GM12878 (cell line): ENCODE results near the gene SBF1. TPM values are rescaled to one million over a fixed set of nuclear protein-coding genes. Genes with fewer than 3 reads are reported as not detected.
"Not testable (repeated sequence)": the region's sequence is repeated elsewhere in the genome, so short reads cannot be mapped to it uniquely, and the experiment has no call there.

ENCODE experiments used
- ATAC-seq: fragments of 200-7000 bp; cut with Tn5 transposase; 3 replicates; pipeline ENCODE4 v1.9.1; 2020; ENCODE audit warnings: mild to moderate bottlenecking, moderate library complexity
- BruUV-seq: library from RNA; stranded (reverse); fragments of 400-500 nt; replicated peaks from 2 replicates; lab custom pipeline; 2021; lab: Mats Ljungman, UMichigan
- CTCF ChIA-PET: fragments of 300-600 bp; sonication (Branson Sonifier 250); formaldehyde crosslinking; extraction: SDS; loops from one replicate; lab custom pipeline; 2021; ENCODE audit warnings: inconsistent platforms; lab: Yijun Ruan, JAX
- POLR2A ChIA-PET: fragments of 350-600 bp; formaldehyde crosslinking; extraction: SDS; loops from one replicate; lab custom pipeline; 2021; ENCODE audit warnings: inconsistent platforms; lab: Charles Lee
- RAD21 ChIA-PET: fragments of 300-600 bp; sonication (Branson Sonifier 250); formaldehyde crosslinking; loops from one replicate; lab custom pipeline; 2023; ENCODE audit warnings: antibody characterized with exemption; ENCODE audit not compliant: unreplicated experiment; lab: Charles Lee
- SMC1A ChIA-PET: fragments of 300-600 bp; sonication (Branson Sonifier 250); formaldehyde crosslinking; loops from one replicate; lab custom pipeline; 2023; ENCODE audit not compliant: unreplicated experiment, uncharacterized antibody; lab: Charles Lee
- DNase-seq: peaks from one replicate; pipeline ENCODE4 v3.0.0-alpha.2; 2011; ENCODE audit warnings: low read depth, low spot score
- FAIRE-seq: peaks from 3 replicates; lab custom pipeline; 2011; peaks lifted over from hg19 to GRCh38; lab: Jason Lieb, UNC
- H2AFZ ChIP-seq: 2 replicates; pipeline ENCODE4 v1.6.0; 2011; ENCODE audit warnings: low read depth, low read length, control low read depth; ENCODE audit not compliant: control insufficient read depth
- H3K27ac ChIP-seq: 2 replicates; pipeline ENCODE4 v1.5.1; 2011; ENCODE audit warnings: control low read depth; ENCODE audit not compliant: control insufficient read depth, insufficient read depth
- H3K27me3 ChIP-seq, 2 experiments: replicated peaks in 1 of 2; 2 replicates each; pipeline versions ENCODE4 v1.6.0 to v1.6.1; 2011; ENCODE audit warnings: low read length in 1 of 2; ENCODE audit not compliant: control insufficient read depth in 2 of 2, insufficient read depth in 2 of 2
- H3K36me3 ChIP-seq, 2 experiments: 2 replicates each; pipeline ENCODE4 v1.5.1; 2011; ENCODE audit warnings: low read length in 1 of 2; ENCODE audit not compliant: control insufficient read depth in 2 of 2, insufficient read depth in 2 of 2
- H3K4me1 ChIP-seq: 2 replicates; pipeline ENCODE4 v1.6.1; 2011; ENCODE audit warnings: mild to moderate bottlenecking, low read length, moderate library complexity, mixed read lengths; ENCODE audit not compliant: control insufficient read depth, insufficient read depth
- H3K4me2 ChIP-seq: 2 replicates; pipeline ENCODE4 v1.6.0; 2011; ENCODE audit warnings: control low read depth; ENCODE audit not compliant: control insufficient read depth, insufficient read depth
- H3K4me3 ChIP-seq: fragments of 200-600 bp; sonication (generic); 2 replicates; pipeline ENCODE4 v1.5.1; 2016
- H3K79me2 ChIP-seq: 2 replicates; pipeline ENCODE4 v1.6.0; 2011; ENCODE audit warnings: low read length; ENCODE audit not compliant: control insufficient read depth, insufficient read depth
- H3K9ac ChIP-seq: 2 replicates; pipeline ENCODE4 v1.8.0; 2011; ENCODE audit warnings: low read length, control low read depth, mixed read lengths; ENCODE audit not compliant: control insufficient read depth, insufficient read depth
- H3K9me3 ChIP-seq: replicated peaks from 3 replicates; pipeline ENCODE4 v1.5.1; 2011; ENCODE audit warnings: mild to moderate bottlenecking, low read length; ENCODE audit not compliant: control insufficient read depth, insufficient read depth
- H4K20me1 ChIP-seq: 2 replicates; pipeline ENCODE4 v1.6.0; 2011; ENCODE audit not compliant: control insufficient read depth, insufficient read depth
- ATF3 ChIP-seq: IDR thresholded peaks from 2 replicates; pipeline ENCODE4 v1.6.1; 2011; ENCODE audit warnings: low read depth, mild to moderate bottlenecking, low read length, moderate library complexity, borderline replicate concordance; ENCODE audit errors: extremely low read depth
- ATF7 ChIP-seq: fragments of 450-650 bp; IDR thresholded peaks from 2 replicates; pipeline ENCODE4 v1.6.1; 2016; ENCODE audit warnings: low read depth, mild to moderate bottlenecking
- EED ChIP-seq: sonication (generic); IDR thresholded peaks from 2 replicates; pipeline ENCODE4 v1.6.1; 2016; ENCODE audit warnings: antibody characterized with exemption, low read depth
- FOXK2 ChIP-seq: fragments of 450-650 bp; IDR thresholded peaks from 2 replicates; pipeline ENCODE4 v1.6.1; 2017; ENCODE audit warnings: mild to moderate bottlenecking, moderate library complexity
- RFX5 ChIP-seq: IDR thresholded peaks from 2 replicates; pipeline ENCODE4 v1.6.1; 2011; ENCODE audit warnings: low read depth, low read length, improper control_type of control experiment
- RUNX3 ChIP-seq: IDR thresholded peaks from 2 replicates; pipeline ENCODE4 v1.6.1; 2012; ENCODE audit warnings: low read length, inconsistent platforms
- SIX5 ChIP-seq: IDR thresholded peaks from 2 replicates; pipeline ENCODE4 v1.6.1; 2011; ENCODE audit warnings: mild to moderate bottlenecking, low read depth, low read length, moderate library complexity; ENCODE audit not compliant: severe bottlenecking
- SMC3 ChIP-seq: IDR thresholded peaks from 2 replicates; pipeline ENCODE4 v1.6.1; 2011; ENCODE audit warnings: low read length, improper control_type of control experiment, borderline replicate concordance
- TBL1XR1 ChIP-seq: IDR thresholded peaks from 2 replicates; pipeline ENCODE4 v1.6.1; 2012; ENCODE audit warnings: low read depth, low read length, improper control_type of control experiment
- YY1 ChIP-seq: IDR thresholded peaks from 2 replicates; pipeline ENCODE4 v1.6.1; 2011; ENCODE audit warnings: low read depth, mild to moderate bottlenecking, low read length
- WGBS: methylation state at CpG from one replicate; pipeline ENCODE4 v1.1.6; 2016; ENCODE audit warnings: low lambda C conversion rate; ENCODE audit not compliant: insufficient replicate concordance, insufficient coverage; ENCODE audit errors: missing lambda C conversion rate; 5-methylcytosine and 5-hydroxymethylcytosine counted together
- in situ Hi-C: fragments of 300-500 bp; cut with MboI; formaldehyde crosslinking; loops from 9 replicates; pipeline ENCODE4 v1.14.3; 2018; ENCODE audit warnings: mixed read lengths
- intact Hi-C: fragments of 100-400 bp; cut with micrococcal nuclease; formaldehyde crosslinking; loops from one replicate; pipeline ENCODE4 v1.14.2; 2022; ENCODE audit not compliant: unreplicated experiment
- polyA plus RNA-seq, 11 experiments: library from polyadenylated mRNA; depleted of rRNA in 4 of 11; unstranded in 6 of 11; stranded (reverse) in 5 of 11; fragments of >200 nt; fragmentation: Nextera tagmentation in 4 of 11; fragmentation: Illumina TruSeq in 1 of 11; extraction: Ambion mirVana in 4 of 11; extraction: Trizol in 1 of 11; gene quantifications; 1 replicate in 1 of 11; 2 replicates in 10 of 11; pipeline versions ENCODE4 v1.2.1 to v1.2.3, GENCODE V29; 2011 to 2016; ENCODE audit warnings: inconsistent platforms in 2 of 11, missing spikeins in 2 of 11, low read depth in 1 of 11
- total RNA-seq, 4 experiments: library from RNA; depleted of rRNA in 3 of 4; stranded (reverse); fragments of >200 nt in 3 of 4; fragmentation: Illumina TruSeq in 1 of 4; extraction: Trizol in 1 of 4; gene quantifications; 2 replicates each; pipeline versions ENCODE4 v1.2.1 to v1.2.3, GENCODE V29; 2013 to 2021

The SBF1 gene
- total and polyA plus RNA-seq, 10 of the 15 experiments (the other 5 are each of a cell fraction or from before 2014, with no cell fraction given), result 0.23 to 95.0 (median 17.8) TPM

DNA sequence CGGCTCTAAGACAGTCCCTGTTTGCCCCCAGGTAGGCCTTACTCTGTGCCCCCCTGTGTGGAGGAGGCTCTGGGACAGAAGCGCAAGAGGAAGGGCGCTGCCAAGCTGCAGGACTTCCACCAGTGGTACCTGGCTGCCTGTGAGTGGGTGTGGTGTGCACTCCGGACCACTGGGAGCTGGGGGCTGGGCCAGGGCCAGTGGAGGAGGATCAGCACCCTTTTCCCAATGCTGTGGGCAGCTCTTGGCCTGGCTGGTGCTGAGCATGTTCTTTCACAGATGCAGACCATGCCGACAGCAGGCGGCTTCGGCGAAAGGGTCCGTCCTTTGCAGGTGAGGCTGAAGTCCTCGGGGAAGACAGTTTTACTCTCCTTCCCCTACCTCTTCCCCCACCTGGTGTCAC is 46.9 kb upstream of the SBF1 start:
- Histone ChIP-seq H3K27me3 (no peaks in the 10 kb centered on the region), H3K79me2 (peaks cover 21% of the 10 kb centered on the region), H3K27ac (no peak overlapping the region), H3K36me3 (peaks cover 5 to 50% of the 10 kb centered on the region in 2 experiments; a peak in 3 of 4 replicates), H3K4me1 (peaks cover 4% of the 10 kb centered on the region; the same call in 1 of the 2 replicates), H3K9me3 (no peaks in the 10 kb centered on the region), H3K4me3 (no peak overlapping the region), H3K9ac (no peak overlapping the region), H4K20me1 (no peaks in the 10 kb centered on the region), H3K4me2 (no peak overlapping the region), H2AFZ (no peak overlapping the region)
- SMC1A ChIA-PET, result no interaction called here
- no peak for TF ChIP-seq SMC3
- TF ChIP-seq RUNX3, result no peak
- no peak for TF ChIP-seq YY1
- intact Hi-C loops, result no loop called here
- RAD21 ChIA-PET, result interaction anchor here (1.2 kb wide), 1 partner anchor 99 kb away, joined by 3 read pairs; no protein-coding TSS in a partner anchor
- CTCF ChIA-PET, result no interaction called here
- no TSS peak for BruUV-seq
- no peak for DNase-seq
- ATAC-seq, result no peak
- 86% methylated on average over 9 of the region's 10 CpGs for WGBS
- no peak for FAIRE-seq
- POLR2A ChIA-PET, result no interaction called here
- in situ Hi-C loops, result no loop called here

GRCh38 chr22:50520826-50521453 is 46.1 kb upstream of the SBF1 start:
- no peaks in the 10 kb centered on the region for H3K9me3 ChIP-seq
- intact Hi-C loops, result no loop called here
- ChIA-PET CTCF (no interaction called here), RAD21 (no interaction called here), POLR2A (no interaction called here), SMC1A (no interaction called here)
- peaks cover 18% of the 10 kb centered on the region for H3K79me2 ChIP-seq
- peaks cover 5 to 53% of the 10 kb centered on the region in 2 experiments; a peak in 3 of 4 replicates for H3K36me3 ChIP-seq
- H4K20me1 ChIP-seq, result no peaks in the 10 kb centered on the region
- H3K27ac ChIP-seq, result no peak overlapping the region
- no peak overlapping the region for H3K9ac ChIP-seq
- TF ChIP-seq YY1, result no peak
- no peak for TF ChIP-seq ATF3
- TF ChIP-seq FOXK2, result no peak
- no peak for TF ChIP-seq RFX5
- TF ChIP-seq EED, result no peak
- no peak for TF ChIP-seq ATF7
- no peak for TF ChIP-seq SIX5
- no peak for TF ChIP-seq TBL1XR1
- no TSS peak for BruUV-seq
- H3K4me2 ChIP-seq, result no peak overlapping the region
- H2AFZ ChIP-seq, result no peak overlapping the region
- ATAC-seq (no peak), FAIRE-seq (no peak), DNase-seq (no peak)
- peaks cover 4% of the 10 kb centered on the region; the same call in 1 of the 2 replicates for H3K4me1 ChIP-seq
- WGBS, result 92% methylated on average over 10 of the region's 13 CpGs
- no peak overlapping the region for H3K4me3 ChIP-seq
- in situ Hi-C loops, result no loop called here
- H3K27me3 ChIP-seq, result no peaks in the 10 kb centered on the region

- H3K79me2 ChIP-seq, result peaks cover 16% of the 10 kb centered on the region
- H3K4me2 ChIP-seq, POLR2A ChIA-PET, CTCF ChIA-PET, RAD21 ChIA-PET, intact Hi-C loops, H4K20me1 ChIP-seq, H3K9me3 ChIP-seq, H3K9ac ChIP-seq, H3K27me3 ChIP-seq, ATAC-seq, H3K4me3 ChIP-seq, DNase-seq, BruUV-seq, in situ Hi-C loops, H2AFZ ChIP-seq, FAIRE-seq, SMC1A ChIA-PET, H3K4me1 ChIP-seq, H3K27ac ChIP-seq: not testable (repeated sequence)
- H3K36me3 ChIP-seq, result peaks cover 5 to 53% of the 10 kb centered on the region in 2 experiments; a peak in 3 of 4 replicates
- WGBS, result 93% methylated on average over 8 of the region's 8 CpGs
Measured at GRCh38 chr22:50520184-50520583, 45.3 kb upstream of the SBF1 start.
